ENCODE results near the gene INPP4A.

Gene INPP4A

DNA sequence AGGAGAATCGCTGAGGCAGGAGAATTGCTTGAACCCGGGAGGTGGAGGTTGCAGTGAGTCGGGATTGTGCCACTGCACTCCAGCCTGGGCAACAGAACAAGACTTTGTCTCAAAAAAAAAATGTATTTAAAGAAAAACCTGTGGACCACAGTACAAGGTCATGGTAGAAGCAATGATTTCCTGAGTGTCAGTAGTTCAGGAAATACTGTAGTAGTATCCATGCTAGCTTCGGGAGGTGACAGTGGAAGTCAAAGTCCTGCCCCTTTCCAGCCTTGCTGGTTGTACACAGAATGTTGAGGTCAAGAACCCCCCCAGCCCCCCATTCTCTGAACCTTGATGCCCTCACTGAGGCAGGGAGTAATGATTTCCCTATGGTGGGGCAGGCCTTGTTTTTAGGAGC lies 56.6 kb downstream of the INPP4A start:
- DNase-seq: no peak

DNA sequence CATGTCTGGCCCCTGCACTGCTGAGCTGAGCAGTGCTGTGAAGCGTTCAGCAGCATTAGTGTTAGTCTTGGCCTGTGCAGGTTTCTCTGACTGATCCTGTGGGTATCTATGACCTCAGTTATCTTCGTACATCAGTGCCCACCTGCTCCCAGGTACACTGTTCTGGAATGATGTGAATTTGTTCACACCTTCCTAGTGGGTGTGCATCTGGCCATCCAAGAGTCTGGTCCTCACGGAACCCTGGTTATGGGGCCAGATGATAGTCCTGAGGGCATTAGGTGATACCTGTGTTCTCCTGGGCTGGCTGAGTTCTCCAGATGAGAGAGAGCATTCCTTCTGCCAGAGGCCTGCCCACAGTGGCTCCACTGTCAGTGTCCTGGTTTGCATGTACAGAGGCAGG lies 57.2 kb downstream of the INPP4A start:
- DNase-seq: no peak

DNA sequence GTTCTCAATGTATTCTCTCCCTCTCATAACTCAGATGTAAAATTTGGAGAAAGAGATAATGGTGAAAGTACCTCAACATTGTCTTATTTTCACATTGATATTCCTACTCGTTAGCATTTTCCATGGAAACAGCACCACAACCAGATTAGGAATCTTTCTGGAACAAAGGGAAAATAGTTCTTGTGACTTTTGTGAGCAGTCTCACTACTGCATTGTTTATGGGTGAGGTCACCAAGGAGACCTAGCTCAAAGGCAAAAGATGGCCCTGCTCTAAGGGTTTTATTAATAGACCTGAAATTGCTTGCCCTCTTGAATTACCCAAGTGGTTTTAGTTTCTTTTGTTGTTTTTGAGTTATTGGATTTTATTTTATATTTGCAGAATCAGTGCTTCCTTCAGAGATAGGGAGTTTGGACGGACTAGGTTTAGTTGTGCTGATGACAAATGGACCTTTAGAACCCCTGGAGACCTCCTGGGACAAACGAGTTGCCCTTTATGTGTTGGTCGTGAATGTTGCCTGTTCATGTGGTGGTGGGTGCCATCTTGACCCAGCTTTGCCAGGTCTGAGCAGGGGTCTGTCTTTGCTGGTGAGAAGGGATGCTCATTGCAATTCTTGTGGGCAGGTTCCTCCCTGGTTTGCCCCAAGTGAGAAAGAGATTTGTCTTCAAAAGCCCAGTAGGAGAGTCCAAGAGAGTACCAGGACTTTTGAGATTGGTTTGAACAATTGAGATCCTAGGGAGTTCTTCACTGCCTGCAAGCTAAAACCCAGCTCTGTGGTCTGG lies 58.1 kb downstream of the INPP4A start:
- DNase-seq: no peak

DNA sequence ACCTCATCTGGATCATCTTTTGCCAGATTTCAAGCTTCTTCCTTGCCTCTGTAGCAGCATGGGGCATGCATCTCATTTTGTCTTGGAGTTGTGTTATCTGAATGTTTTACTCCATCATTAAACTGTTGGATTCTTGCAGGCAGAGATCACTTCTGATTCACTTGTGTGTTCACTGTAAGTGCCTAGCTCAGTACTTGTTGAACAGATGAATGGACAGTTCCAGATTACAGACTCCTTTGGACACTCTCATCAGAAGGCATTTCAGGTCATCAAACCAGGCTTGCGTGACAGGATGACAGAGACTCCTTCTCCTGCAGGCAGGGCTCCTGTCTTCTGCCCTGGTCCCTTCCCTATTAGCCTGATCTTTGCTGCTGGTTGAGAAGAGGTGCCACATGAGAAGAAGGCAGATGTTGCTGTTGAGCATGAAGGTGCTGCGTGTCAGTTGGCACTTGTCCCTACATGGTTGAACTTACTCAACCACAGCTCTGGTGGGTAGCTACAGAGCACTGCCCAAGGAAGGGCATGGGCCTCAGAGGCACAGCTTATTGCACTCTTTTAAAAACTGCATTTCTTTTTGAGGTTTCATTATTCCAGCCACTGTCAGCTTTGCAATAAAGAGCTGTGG lies 58.9 kb downstream of the INPP4A start:
- DNase-seq: no peak

- no peak for DNase-seq
Measured at GRCh38 chr2:98504381-98505109, 59.9 kb downstream of the INPP4A start.

DNA sequence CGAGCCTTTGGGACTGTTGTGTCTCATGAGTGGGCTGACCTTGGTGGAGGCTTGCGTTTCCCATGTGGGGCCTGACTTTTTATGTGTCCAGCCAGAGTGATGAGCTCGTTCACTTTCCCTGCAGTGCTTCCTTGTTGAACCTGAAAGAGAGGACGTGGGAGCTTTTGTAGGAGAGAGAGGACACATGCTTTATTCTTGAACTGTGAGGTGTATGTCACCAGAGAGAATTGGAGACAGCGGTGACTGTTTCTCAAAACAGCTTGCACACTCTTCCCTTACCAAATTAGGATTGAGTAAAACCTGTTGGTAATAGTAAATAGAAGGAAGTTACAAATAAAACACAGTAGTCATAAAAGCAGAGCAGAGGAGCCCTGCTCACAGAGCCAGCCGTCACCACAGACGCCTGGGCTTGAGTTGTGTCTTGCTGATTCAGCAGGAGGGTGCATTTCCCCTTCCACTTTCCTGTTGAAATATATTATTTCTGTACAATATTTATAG lies 60.7 kb downstream of the INPP4A start:
- no peak for DNase-seq

GRCh38 chr2:98505971-98506664 lies 61.5 kb downstream of the INPP4A start:
- DNase-seq: no peak

GRCh38 chr2:98506881-98507280 lies 62.2 kb downstream of the INPP4A start:
- no peak for DNase-seq

GRCh38 chr2:98507461-98507860 lies 62.8 kb downstream of the INPP4A start:
- no peak for DNase-seq

DNA sequence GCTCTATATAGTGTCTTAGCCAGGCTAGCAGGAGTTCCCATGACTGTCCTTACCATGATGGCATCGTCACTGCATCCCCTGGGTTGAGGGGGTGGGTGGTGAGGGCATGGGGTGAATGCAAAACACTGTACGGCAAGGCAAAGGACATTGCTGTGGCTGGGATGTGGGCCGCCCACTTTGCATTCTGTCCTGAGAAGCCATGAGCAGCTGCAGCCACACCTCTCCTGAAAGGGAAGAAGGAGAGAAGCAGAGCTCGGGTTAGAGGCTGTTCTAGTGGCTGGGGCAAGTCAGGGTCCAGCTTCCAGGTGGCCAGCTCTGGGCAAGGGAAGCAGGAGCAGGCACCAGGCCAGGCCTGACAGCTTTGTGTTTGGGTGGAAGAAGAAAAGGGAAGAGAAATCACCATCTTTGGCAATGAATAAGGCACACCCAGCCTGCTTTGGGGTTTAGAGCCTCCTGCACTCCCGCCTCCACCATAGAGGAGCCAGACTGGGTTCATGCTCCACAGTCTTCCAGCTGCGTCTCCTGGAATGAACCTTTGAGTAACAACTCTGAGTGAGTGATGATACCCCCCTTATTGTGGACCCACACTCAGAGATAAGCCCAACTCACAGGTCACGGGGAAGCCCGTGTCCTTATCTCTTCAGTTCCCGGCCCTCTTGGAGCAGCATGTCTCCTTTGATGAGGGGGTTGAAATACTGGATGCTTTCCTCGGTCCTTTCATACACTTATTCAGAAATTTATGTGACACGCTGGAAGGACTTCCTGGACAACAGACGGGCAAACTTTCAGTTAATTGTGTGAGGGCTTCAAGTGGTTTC lies 63.4 kb downstream of the INPP4A start:
- DNase-seq: no peak

DNA sequence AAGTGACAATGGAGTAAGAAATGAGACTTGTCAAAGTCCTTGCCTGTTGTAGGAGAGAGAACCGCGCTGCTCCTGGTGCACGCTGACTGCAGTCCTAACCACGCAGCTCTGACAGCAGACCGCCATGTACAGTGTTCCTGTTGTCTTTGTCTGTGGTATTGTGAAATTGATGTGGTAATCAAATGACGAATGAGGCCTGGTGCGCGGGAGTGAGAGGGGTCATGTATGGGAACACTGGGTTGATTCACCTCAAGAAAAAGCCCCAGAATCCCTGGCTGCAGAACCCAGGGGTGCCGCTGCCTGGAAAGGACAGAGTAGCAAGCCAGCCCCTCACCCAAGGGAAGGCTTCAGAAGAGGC lies 64.0 kb downstream of the INPP4A start:
- no peak for DNase-seq

- DNase-seq: no peak
Measured at GRCh38 chr2:98509542-98510321, 65.1 kb downstream of the INPP4A start.

- DNase-seq: no peak
Measured at GRCh38 chr2:98510322-98510662, 65.6 kb downstream of the INPP4A start.

- no peak for DNase-seq
Measured at GRCh38 chr2:98511981-98512380, 67.3 kb downstream of the INPP4A start.

GRCh38 chr2:98512699-98513098 lies 68.0 kb downstream of the INPP4A start:
- no peak for DNase-seq

- no peak for DNase-seq
Measured at GRCh38 chr2:98514096-98514639, 69.5 kb downstream of the INPP4A start.

DNA sequence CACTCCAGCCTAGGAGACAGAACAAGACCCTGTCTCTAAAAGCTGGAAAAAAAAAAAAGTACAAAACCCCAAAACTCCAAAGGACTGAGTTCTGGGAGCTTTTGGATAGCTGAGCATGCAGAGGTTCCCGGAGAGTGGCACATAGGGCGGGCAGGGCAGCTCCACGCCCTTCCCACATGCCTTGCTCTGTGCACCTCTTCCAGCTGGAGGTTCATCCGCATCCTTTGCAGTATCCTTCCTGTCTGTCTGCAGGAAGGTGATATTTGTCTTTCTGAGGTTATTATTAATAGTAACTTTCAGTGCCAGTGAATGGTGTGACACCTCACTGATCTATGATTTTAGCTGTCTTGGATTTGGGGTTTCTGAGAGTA lies 70.2 kb downstream of the INPP4A start:
- no peak for DNase-seq

- DNase-seq: no peak
Measured at GRCh38 chr2:98515250-98515991, 70.8 kb downstream of the INPP4A start.

DNA sequence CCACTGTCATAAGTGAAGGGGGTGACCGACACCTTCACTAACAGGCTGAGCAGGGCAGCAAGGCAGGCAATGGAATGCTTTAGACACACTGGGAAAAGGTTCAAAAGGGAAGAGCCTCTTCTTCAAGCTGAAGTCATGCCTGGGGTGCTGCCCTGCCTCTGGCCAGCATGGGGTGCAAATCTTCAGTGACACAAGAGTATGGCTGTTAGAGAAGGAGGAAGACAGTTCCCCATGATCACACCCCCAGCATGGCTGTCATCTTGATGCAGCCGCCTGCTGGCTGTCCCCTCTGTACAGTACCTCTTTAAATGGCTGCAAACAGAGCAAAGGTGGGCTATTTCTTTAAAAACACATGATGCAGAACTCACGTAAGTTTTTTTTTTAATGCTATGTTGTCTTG lies 71.9 kb downstream of the INPP4A start:
- DNase-seq: no peak

DNA sequence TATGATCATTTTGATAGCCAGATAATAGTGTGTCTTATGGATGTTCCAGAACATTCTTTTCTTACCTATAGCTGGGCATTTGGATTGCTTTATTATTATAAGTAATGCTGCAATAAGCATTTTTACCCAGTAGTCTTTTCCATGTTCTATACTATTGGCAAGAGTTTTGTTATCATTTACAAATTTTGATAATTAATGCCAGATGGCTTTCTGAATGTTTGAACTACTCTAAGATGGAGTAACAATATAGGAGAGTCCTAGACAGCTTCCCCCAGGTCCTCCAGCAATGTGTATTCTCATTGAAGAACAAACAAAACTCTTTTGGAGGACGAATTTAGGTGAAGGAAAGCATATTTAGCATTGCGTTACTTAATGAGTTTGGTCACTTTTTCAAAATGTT lies 73.0 kb downstream of the INPP4A start:
- no peak for DNase-seq

GRCh38 chr2:98518101-98518500 lies 73.4 kb downstream of the INPP4A start:
- no peak for DNase-seq
